ENCODE data around the gene MPPE1.
A peak's percentile ranks its signal among the peaks of the same experiment; 100 is the strongest.
"Not testable (repeated sequence)": the region's sequence is repeated elsewhere in the genome, so short reads cannot be mapped to it uniquely, and the experiment has no call there.

Gene MPPE1

DNA sequence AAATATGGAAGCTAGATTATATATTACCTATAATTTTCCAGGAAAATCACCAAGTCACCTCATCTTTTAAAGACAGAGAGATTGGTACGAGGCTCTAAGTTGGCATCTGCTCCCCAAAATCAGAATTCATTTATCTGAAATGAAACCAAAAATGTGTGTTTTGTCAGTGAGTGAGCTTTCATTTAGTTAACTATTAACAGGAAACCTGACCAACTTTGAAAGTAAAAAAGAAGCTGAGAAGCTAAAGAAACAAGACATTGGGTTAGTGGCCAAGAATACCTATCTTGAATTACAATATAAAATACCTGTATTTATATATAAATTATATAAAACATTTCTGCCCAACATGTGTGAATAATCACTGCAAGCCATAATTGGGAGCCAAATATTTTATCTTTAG, 1.9 kb downstream of the MPPE1 start:
- Mint-ChIP-seq H3K9me3 (no peaks in the 10 kb centered on the region), H3K27me3 (ENCODE audit: low read depth) (no peaks in the 10 kb centered on the region), H3K4me3 (no peak overlapping the region), H3K4me1 (ENCODE audit: low read depth) (peaks cover 16% of the 10 kb centered on the region), H3K27ac (peak overlapping the region; percentile 62), H3K36me3 (ENCODE audit: low read depth) (peaks cover 25% of the 10 kb centered on the region)
- no peak for DNase-seq (ENCODE audit: low spot score)

DNA sequence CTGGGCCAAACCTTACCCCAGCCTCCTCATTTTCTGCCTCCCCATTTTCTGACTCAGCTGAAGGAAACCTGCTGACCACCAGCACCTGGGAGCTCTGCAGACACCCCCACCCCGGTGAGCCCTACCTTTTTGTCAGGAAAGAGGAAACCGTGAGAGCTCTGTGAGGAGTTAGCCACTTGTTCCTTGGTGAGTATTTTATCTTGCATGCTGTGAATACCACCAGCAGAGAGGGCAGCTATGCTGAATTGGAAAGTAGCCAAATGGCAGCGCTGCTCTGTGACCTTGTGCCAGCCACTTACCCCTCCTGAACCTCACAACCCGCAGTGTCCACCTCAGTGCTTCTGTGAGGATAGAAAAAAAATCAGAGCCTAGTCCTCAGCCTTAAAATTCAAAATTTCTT, 2.5 kb downstream of the MPPE1 start:
- DNase-seq (ENCODE audit: low spot score): no peak
- Mint-ChIP-seq H3K36me3 (ENCODE audit: low read depth) (peaks cover 25% of the 10 kb centered on the region), H3K4me3 (no peak overlapping the region), H3K9me3 (no peaks in the 10 kb centered on the region), H3K27ac (peak overlapping the region; percentile 26), H3K4me1 (ENCODE audit: low read depth) (peaks cover 16% of the 10 kb centered on the region), H3K27me3 (ENCODE audit: low read depth) (no peaks in the 10 kb centered on the region)

DNA sequence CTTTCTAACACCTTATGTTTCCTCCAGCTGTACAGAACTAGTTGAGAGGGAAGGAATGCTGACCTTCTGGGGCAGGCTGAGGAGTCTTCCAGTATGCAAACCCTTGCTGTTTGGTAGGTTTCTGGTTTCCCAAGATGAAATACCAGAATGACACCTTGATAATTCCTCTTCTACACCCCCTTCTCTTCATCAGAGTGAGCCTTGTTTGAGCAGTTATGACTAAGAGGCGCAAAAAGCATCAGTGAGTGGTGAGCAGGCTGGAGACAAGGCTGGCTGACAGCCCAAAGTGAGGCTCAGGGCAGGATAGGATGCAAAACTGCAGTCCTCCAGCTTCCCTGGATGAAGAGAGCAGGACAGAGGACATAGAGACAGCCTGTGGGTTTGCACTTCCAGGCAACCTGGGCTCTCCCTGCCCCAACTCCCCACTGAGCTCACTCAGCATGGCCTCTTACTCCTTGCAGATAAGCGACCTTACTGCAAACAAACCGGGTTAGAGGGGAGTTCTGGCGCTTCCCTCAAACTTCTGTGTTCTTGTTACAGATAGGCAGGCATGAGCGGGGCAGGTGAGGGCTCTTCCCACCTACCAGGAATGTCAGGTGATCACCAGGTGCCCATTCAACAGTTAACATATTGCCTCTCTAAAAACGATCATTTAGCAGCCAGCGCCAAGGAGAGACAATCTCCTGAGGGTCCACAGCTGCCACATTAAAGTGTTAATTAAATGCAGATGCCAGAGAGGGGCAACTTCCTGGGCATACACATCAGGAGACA, 5.4 kb downstream of the MPPE1 start:
- no peak overlapping the region for H3K27ac Mint-ChIP-seq

DNA sequence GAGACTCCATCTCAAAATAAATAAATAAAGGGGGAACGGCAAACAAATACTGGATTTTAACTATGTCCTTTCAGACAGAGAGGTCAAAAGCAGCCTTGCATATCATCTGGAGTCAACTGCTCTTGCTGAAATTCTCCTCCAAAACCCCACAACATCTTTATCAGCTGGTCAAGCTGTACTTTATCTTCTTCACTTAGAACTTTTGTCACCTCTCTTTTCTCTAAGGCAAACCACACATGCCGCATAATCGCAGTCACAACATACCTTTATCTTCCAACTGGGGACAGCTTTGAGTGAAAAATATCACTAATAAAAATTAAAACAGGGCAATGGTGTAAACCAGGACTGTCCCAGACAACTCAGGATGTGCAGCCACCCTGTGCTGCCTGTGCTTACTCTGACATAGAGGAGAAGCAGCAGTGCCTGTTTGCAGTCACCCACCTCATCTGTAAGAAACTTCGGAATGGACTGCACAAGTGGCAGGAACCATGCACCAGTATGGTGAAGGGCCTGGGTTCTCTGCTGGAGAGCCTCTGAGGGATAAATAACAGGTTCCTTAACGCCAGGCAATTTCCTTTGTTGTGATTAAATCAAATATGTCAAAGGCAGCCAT, 6.2 kb downstream of the MPPE1 start:
- no peak overlapping the region for H3K27ac Mint-ChIP-seq

More for the DNA sequence above, 5.4 kb downstream of the MPPE1 start:
- H3K4me1 Mint-ChIP-seq (ENCODE audit: low read depth): peaks cover 10% of the 10 kb centered on the region
- no peaks in the 10 kb centered on the region for H3K9me3 Mint-ChIP-seq
- peaks cover 36% of the 10 kb centered on the region for H3K36me3 Mint-ChIP-seq (ENCODE audit: low read depth)
- H3K4me3 Mint-ChIP-seq: no peak overlapping the region
- DNase-seq (ENCODE audit: low spot score): no peak
- H3K27me3 Mint-ChIP-seq (ENCODE audit: low read depth): no peaks in the 10 kb centered on the region

GRCh38 chr18:11899063-11899462, 9.1 kb downstream of the MPPE1 start:
- no peak overlapping the region for H3K27ac Mint-ChIP-seq
- H3K4me3 Mint-ChIP-seq: no peak overlapping the region
- H3K36me3 Mint-ChIP-seq (ENCODE audit: low read depth): peaks cover 34% of the 10 kb centered on the region
- H3K9me3 Mint-ChIP-seq: no peaks in the 10 kb centered on the region
- no peak for DNase-seq (ENCODE audit: low spot score)
- H3K27me3 Mint-ChIP-seq (ENCODE audit: low read depth): no peaks in the 10 kb centered on the region
- H3K4me1 Mint-ChIP-seq (ENCODE audit: low read depth): peaks cover 1% of the 10 kb centered on the region

More for the DNA sequence above, 6.2 kb downstream of the MPPE1 start:
- DNase-seq (ENCODE audit: low spot score): no peak
- Mint-ChIP-seq H3K4me1 (ENCODE audit: low read depth) (peaks cover 6% of the 10 kb centered on the region), H3K4me3 (no peak overlapping the region), H3K36me3 (ENCODE audit: low read depth) (peaks cover 34% of the 10 kb centered on the region), H3K9me3 (no peaks in the 10 kb centered on the region), H3K27me3 (ENCODE audit: low read depth) (no peaks in the 10 kb centered on the region)

DNA sequence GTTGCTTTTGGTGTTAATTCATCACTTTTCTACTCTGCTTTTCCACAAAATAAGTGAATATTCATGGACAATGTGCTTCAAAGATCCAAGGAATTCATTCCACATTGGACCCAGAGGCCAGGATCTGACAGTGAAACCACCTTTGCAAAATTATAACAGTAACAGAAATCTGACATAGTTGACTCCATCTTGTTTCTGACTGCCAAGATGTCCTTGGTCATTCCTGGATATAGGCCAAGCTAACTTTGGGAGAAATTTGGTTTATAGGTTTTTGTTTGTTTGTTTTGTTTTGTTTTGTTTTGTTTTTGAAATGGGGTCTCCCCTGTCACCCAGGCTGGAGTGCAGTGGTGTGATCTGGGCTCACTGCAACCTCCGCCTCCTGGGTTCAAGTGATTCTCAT, 10.3 kb downstream of the MPPE1 start:
- no peak for DNase-seq (ENCODE audit: low spot score)
- Mint-ChIP-seq H3K36me3 (ENCODE audit: low read depth) (peaks cover 39% of the 10 kb centered on the region), H3K27ac (no peak overlapping the region), H3K27me3 (ENCODE audit: low read depth) (no peaks in the 10 kb centered on the region), H3K4me3 (no peak overlapping the region), H3K9me3 (no peaks in the 10 kb centered on the region), H3K4me1 (ENCODE audit: low read depth) (peaks cover 1% of the 10 kb centered on the region)

DNA sequence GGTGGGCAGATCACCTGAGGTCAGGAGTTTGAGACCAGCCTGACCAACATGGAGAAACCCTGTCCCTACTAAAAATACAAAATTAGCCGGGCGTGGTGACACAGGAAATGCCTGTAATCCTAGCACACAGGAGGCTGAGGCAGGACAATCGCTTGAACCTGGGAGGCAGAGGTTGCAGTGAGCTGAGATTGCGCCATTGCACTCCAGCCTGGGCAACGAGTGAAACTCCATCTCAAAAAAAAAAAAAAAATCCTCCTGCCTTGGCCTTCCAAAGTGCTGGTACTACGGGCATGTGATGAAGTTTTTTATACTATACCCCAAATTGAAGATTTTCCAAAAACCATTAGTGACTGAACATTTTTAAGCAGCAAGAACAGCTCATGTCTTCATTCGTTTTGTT, 15.7 kb downstream of the MPPE1 start:
- not testable (repeated sequence) for DNase-seq (ENCODE audit: low spot score); H3K27ac Mint-ChIP-seq; H3K4me3 Mint-ChIP-seq; H3K27me3 Mint-ChIP-seq (ENCODE audit: low read depth); H3K9me3 Mint-ChIP-seq
- Mint-ChIP-seq H3K4me1 (ENCODE audit: low read depth) (peaks cover 11% of the 10 kb centered on the region), H3K36me3 (ENCODE audit: low read depth) (peaks cover 47% of the 10 kb centered on the region)

DNA sequence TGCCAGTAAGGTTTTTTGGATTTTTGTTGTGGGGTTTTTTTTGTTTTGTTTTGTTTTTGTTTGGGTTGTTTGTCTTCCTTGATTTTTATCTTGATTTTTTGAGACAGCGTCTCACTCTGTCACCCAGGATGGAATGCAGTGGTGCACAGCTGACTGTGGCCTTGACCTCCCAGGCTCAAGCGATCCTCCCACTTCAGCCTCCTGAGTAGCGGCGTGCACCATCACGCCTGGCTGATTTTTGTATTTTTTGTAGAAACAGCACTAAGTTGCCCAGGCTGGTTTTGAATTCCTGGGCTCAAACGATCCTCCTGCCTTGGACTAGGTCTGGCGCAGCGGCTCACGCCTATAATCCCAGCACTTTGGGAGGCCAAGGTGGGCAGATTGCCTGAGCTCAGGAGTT, 16.4 kb downstream of the MPPE1 start:
- H3K27me3 Mint-ChIP-seq (ENCODE audit: low read depth): no peaks in the 10 kb centered on the region
- no peak overlapping the region for H3K4me3 Mint-ChIP-seq
- H3K4me1 Mint-ChIP-seq (ENCODE audit: low read depth): peaks cover 17% of the 10 kb centered on the region
- H3K9me3 Mint-ChIP-seq: no peaks in the 10 kb centered on the region
- DNase-seq (ENCODE audit: low spot score): no peak
- H3K27ac Mint-ChIP-seq: no peak overlapping the region
- H3K36me3 Mint-ChIP-seq (ENCODE audit: low read depth): peaks cover 48% of the 10 kb centered on the region

GRCh38 chr18:11889284-11889683, 18.8 kb downstream of the MPPE1 start:
- no peaks in the 10 kb centered on the region for H3K27me3 Mint-ChIP-seq (ENCODE audit: low read depth)
- no peak for DNase-seq (ENCODE audit: low spot score)
- peaks cover 20% of the 10 kb centered on the region for H3K4me1 Mint-ChIP-seq (ENCODE audit: low read depth)
- peaks cover 52% of the 10 kb centered on the region for H3K36me3 Mint-ChIP-seq (ENCODE audit: low read depth)
- H3K9me3 Mint-ChIP-seq: no peaks in the 10 kb centered on the region
- H3K4me3 Mint-ChIP-seq: no peak overlapping the region
- H3K27ac Mint-ChIP-seq: no peak overlapping the region

DNA sequence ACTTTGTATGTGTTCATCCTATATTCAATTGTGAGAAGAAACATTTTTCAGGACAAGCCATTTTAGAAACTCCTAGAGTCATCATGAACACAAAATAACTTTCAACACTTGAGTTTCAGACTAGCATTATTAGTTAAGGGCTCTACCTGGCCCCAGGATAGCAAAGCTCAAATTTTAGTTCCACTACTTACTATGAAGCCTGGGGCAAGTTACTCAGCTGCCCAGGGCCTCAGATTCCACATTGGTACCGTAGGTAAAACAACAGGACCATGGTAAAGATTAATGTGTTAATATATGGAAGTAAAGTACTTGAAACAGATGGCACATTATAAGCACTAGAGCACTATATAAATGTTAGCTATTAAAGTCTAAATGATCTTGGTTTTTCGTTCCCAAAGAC, 19.4 kb downstream of the MPPE1 start:
- no peak overlapping the region for H3K27ac Mint-ChIP-seq
- peaks cover 49% of the 10 kb centered on the region for H3K36me3 Mint-ChIP-seq (ENCODE audit: low read depth)
- no peak overlapping the region for H3K4me3 Mint-ChIP-seq
- H3K4me1 Mint-ChIP-seq (ENCODE audit: low read depth): peaks cover 21% of the 10 kb centered on the region
- no peak for DNase-seq (ENCODE audit: low spot score)
- no peaks in the 10 kb centered on the region for H3K9me3 Mint-ChIP-seq
- no peaks in the 10 kb centered on the region for H3K27me3 Mint-ChIP-seq (ENCODE audit: low read depth)

DNA sequence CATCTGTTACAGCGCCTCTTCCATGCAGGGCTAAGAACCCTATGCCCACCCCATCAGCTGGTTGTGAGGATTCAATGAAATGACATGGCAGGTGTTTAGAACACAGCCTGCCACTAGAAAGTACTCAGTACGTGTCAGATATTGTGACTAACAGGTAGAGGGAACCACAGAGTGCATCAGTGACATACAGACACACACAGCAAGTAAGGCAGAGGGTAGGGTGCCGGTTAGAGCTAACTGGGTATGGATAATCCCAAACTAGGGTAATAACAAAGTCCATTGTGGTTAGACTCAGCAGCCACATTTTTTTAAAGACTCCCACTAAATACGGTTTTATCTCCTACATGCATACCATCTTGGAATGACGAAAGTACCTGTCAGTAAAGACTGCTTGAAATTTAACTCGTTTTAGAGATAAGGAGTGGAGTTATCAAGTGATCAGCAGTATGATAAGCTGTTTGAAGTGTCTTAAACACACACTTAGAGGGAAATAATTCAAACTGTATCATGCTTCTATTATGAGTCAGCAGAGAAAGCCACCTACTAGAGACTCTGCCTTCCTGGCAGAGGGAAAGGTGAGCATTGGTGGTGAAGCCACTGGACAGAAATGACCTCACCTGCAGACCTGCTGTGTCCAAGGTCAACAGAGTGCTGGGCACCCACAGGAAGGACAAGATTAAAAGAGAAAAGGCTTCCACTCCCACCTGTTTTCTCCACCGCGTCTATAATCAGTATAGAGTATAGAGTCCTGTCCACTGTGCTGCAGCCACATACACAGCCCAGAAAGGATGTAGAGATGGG, 20.6 kb downstream of the MPPE1 start:
- peaks cover 43% of the 10 kb centered on the region for H3K36me3 Mint-ChIP-seq (ENCODE audit: low read depth)
- H3K4me3 Mint-ChIP-seq: peak overlapping the region; percentile 34
- no peaks in the 10 kb centered on the region for H3K27me3 Mint-ChIP-seq (ENCODE audit: low read depth)

DNA sequence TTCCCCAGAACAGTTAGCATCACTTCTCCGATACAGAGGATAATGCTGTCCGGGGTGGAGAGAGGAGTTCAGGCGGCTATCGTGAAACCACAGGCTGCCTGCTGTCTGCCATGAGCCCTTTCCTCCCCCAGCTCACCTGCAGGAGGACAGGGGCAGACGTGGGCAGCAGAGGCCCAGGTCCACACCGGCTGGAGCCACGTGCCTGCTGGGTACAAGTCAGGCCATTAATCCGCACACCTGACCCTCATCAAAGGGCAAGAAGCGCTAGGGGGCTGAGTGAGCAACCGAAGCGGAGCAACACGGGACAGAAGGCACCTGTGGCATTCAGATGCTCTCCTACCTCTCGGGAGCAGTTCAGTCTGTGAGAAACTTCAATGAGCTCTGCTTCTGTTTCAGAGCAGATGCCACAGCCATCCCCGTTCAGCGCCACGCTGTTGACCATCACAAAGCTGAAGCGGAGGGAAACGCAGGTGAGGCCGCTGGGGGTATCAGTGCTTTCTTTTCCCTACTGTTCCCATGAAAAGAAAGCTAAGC, 21.5 kb downstream of the MPPE1 start:
- Mint-ChIP-seq H3K4me1 (ENCODE audit: low read depth) (peaks cover 22% of the 10 kb centered on the region), H3K27me3 (ENCODE audit: low read depth) (no peaks in the 10 kb centered on the region), H3K36me3 (ENCODE audit: low read depth) (peaks cover 42% of the 10 kb centered on the region), H3K27ac (no peak overlapping the region), H3K4me3 (no peak overlapping the region), H3K9me3 (no peaks in the 10 kb centered on the region)
- DNase-seq (ENCODE audit: low spot score): no peak

More for the DNA sequence above, 20.6 kb downstream of the MPPE1 start:
- no peaks in the 10 kb centered on the region for H3K9me3 Mint-ChIP-seq
- H3K27ac Mint-ChIP-seq: peak overlapping the region; percentile 68
- DNase-seq (ENCODE audit: low spot score): peak; percentile 28
- H3K4me1 Mint-ChIP-seq (ENCODE audit: low read depth): peaks cover 22% of the 10 kb centered on the region

DNA sequence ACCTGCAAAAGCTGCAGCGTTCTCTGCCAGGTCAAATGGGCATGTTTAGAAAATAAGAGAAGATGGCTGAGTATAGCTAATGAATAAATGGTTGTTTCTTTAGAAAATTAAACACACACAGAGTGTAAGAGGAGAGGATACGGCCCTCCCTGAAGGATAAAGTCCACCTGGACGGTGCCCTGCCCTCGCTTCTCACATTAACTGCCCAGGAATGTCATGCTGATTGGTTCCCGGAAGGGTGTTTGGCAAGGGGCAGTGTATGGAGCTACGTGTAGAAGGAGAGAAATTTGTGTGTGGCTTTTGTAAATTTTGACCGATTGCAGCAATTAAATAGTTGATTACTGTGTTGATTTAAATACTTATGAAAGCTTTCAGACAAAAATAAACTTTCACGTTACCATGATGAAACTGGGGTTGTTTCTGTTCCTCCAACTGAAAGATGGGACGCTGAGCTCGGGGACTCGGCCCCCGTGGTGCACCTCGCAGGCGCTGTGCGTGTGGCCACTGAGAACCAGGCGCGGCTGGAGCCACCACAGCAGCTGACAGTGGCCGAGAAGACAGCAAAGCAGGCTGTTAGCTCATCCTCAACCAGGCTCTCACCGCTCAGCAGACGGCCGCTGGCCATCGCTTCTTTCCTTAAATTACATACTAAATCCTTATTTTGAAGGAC, 22.7 kb downstream of the MPPE1 start:
- Mint-ChIP-seq H3K27me3 (ENCODE audit: low read depth) (no peaks in the 10 kb centered on the region), H3K9me3 (no peaks in the 10 kb centered on the region), H3K27ac (no peak overlapping the region), H3K4me1 (ENCODE audit: low read depth) (peaks cover 22% of the 10 kb centered on the region), H3K36me3 (ENCODE audit: low read depth) (peaks cover 38% of the 10 kb centered on the region), H3K4me3 (no peak overlapping the region)
- no peak for DNase-seq (ENCODE audit: low spot score)

All from T-helper 2 cell treated with Interferon-gamma antibody and Interleukin-4, amounts not matched to agents 5 μg/mL and 100 μg/mL, for 36 hours (primary cell).